ENCODE data around the gene PTK7.

The PTK7 gene

DNA sequence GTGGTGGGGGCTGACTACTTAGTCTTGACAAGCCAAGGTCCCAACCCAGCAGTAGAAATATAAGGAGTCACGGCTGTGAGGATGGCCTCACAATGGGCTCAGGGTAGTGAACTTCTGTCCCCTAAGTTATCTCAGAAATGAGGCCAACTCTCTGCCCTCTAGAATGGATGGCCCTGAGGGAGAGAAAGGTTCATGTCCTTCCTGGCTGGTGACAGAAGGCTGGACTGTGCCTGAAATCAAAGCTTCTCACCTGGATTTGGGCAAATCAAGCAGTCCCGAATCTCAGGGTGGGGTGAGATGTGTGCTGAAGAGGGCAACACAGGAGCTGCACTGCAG, 42.0 kb upstream of the PTK7 start:
- TF ChIP-seq CEBPB (IDR thresholded peaks at IDR 0.05), result no peak
- TF ChIP-seq, protein P1, sequence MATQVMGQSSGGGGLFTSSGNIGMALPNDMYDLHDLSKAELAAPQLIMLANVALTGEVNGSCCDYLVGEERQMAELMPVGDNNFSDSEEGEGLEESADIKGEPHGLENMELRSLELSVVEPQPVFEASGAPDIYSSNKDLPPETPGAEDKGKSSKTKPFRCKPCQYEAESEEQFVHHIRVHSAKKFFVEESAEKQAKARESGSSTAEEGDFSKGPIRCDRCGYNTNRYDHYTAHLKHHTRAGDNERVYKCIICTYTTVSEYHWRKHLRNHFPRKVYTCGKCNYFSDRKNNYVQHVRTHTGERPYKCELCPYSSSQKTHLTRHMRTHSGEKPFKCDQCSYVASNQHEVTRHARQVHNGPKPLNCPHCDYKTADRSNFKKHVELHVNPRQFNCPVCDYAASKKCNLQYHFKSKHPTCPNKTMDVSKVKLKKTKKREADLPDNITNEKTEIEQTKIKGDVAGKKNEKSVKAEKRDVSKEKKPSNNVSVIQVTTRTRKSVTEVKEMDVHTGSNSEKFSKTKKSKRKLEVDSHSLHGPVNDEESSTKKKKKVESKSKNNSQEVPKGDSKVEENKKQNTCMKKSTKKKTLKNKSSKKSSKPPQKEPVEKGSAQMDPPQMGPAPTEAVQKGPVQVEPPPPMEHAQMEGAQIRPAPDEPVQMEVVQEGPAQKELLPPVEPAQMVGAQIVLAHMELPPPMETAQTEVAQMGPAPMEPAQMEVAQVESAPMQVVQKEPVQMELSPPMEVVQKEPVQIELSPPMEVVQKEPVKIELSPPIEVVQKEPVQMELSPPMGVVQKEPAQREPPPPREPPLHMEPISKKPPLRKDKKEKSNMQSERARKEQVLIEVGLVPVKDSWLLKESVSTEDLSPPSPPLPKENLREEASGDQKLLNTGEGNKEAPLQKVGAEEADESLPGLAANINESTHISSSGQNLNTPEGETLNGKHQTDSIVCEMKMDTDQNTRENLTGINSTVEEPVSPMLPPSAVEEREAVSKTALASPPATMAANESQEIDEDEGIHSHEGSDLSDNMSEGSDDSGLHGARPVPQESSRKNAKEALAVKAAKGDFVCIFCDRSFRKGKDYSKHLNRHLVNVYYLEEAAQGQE (IDR thresholded peaks at IDR 0.05; ENCODE audit: low read depth), result no peak
- TF ChIP-seq NFIC (IDR thresholded peaks at IDR 0.05), result no peak
- no peak for TF ChIP-seq EGR1 (IDR thresholded peaks at IDR 0.05)
- TF ChIP-seq CREB1 (IDR thresholded peaks at IDR 0.05; ENCODE audit: low read depth), result no peak
- no peak for TF ChIP-seq YY1 (IDR thresholded peaks at IDR 0.05; ENCODE audit: low read depth)
- TF ChIP-seq TCF12 (IDR thresholded peaks at IDR 0.05; ENCODE audit: low read depth), result no peak
- TF ChIP-seq EP300 (IDR thresholded peaks at IDR 0.05; ENCODE audit: borderline replicate concordance), result no peak
- TF ChIP-seq ZBTB7A (IDR thresholded peaks at IDR 0.05; ENCODE audit: low read depth), result no peak
- TF ChIP-seq TEAD4 (IDR thresholded peaks at IDR 0.05), result no peak
- TF ChIP-seq FOXM1 (IDR thresholded peaks at IDR 0.05; ENCODE audit: borderline replicate concordance, low read depth), result no peak
- TF ChIP-seq, protein P2, sequence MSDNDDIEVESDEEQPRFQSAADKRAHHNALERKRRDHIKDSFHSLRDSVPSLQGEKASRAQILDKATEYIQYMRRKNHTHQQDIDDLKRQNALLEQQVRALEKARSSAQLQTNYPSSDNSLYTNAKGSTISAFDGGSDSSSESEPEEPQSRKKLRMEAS (IDR thresholded peaks at IDR 0.05), result no peak
- TF ChIP-seq RAD21 (IDR thresholded peaks at IDR 0.05; ENCODE audit: low read depth), result no peak
- TF ChIP-seq, protein P3, sequence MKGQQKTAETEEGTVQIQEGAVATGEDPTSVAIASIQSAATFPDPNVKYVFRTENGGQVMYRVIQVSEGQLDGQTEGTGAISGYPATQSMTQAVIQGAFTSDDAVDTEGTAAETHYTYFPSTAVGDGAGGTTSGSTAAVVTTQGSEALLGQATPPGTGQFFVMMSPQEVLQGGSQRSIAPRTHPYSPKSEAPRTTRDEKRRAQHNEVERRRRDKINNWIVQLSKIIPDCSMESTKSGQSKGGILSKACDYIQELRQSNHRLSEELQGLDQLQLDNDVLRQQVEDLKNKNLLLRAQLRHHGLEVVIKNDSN (IDR thresholded peaks at IDR 0.05), result no peak
- no peak for TF ChIP-seq TAF1 (IDR thresholded peaks at IDR 0.05; ENCODE audit: low read depth)

DNA sequence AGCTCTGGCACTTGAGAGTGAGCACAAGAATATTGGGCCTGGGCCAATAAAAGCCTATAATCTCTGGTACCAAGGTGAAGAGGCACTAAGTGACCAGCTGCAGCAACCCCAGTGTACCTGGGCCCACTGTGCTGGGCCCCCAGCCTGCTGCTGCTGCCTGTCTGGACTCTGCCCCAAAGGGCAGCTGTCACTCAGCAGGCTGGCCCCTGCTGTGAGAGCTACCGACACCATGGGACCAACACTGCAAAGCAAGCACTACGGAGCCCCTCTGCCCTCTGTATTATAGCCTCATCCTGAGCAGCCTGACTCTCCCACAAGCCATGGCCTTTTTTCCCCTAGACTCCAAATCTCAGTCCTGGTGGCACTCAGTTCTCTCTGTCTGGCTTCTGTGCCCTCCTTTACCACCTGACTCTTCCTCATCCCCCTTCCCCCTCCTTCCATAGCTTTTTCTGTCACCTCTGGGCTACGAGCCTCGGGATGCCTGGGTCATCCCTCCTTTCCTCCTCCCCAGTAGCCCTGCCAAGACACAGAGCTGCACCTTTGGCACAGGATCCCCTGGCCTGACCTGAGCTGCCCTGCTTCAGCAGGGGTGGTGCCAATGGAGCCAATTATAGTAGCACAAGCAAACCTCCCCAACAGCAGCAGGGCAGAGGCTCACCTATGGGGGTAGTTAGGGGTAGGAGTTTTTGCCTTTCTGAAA, 40.5 kb upstream of the PTK7 start:
- TF ChIP-seq YY1 (IDR thresholded peaks at IDR 0.05; ENCODE audit: low read depth), result no peak
- TF ChIP-seq, protein P2 (IDR thresholded peaks at IDR 0.05), result no peak
- TF ChIP-seq TEAD4 (IDR thresholded peaks at IDR 0.05), result no peak
- TF ChIP-seq RAD21 (IDR thresholded peaks at IDR 0.05; ENCODE audit: low read depth), result no peak
- TF ChIP-seq TAF1 (IDR thresholded peaks at IDR 0.05; ENCODE audit: low read depth), result no peak
- no peak for TF ChIP-seq EP300 (IDR thresholded peaks at IDR 0.05; ENCODE audit: borderline replicate concordance)
- no peak for TF ChIP-seq CREB1 (IDR thresholded peaks at IDR 0.05; ENCODE audit: low read depth)
- no peak for TF ChIP-seq CEBPB (IDR thresholded peaks at IDR 0.05)

DNA sequence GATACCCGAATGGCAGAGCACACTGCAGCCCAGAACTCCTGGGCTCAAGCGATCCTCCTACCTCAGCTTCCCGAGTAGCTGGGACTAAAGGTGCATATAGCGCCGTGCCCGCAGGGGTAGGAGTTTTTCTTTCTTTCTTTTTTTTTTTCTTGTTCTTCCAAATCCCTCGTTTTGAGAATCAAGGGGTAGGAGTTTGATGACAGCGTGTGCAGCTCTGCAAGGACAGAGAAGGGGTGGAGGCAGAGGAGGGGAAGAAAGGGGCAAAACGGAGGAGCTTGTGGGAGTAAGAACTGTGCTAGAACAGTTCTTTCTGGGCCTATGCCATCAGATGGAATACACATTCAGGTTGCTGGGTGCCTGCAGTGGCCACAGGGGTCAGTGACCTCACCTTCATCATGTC, 39.4 kb upstream of the PTK7 start:
- no peak for TF ChIP-seq RAD21 (IDR thresholded peaks at IDR 0.05; ENCODE audit: low read depth)
- TF ChIP-seq, protein P1 (IDR thresholded peaks at IDR 0.05; ENCODE audit: low read depth), result no peak
- TF ChIP-seq, protein P3 (IDR thresholded peaks at IDR 0.05), result no peak
- TF ChIP-seq YY1 (IDR thresholded peaks at IDR 0.05; ENCODE audit: low read depth), result no peak
- TF ChIP-seq EP300 (IDR thresholded peaks at IDR 0.05; ENCODE audit: borderline replicate concordance), result no peak
- TF ChIP-seq NFIC (IDR thresholded peaks at IDR 0.05), result no peak
- no peak for TF ChIP-seq FOXM1 (IDR thresholded peaks at IDR 0.05; ENCODE audit: borderline replicate concordance, low read depth)
- no peak for TF ChIP-seq TAF1 (IDR thresholded peaks at IDR 0.05; ENCODE audit: low read depth)
- TF ChIP-seq EGR1 (IDR thresholded peaks at IDR 0.05), result no peak
- no peak for TF ChIP-seq CREB1 (IDR thresholded peaks at IDR 0.05; ENCODE audit: low read depth)
- TF ChIP-seq, protein P2 (IDR thresholded peaks at IDR 0.05), result no peak
- no peak for TF ChIP-seq ZBTB7A (IDR thresholded peaks at IDR 0.05; ENCODE audit: low read depth)
- TF ChIP-seq TEAD4 (IDR thresholded peaks at IDR 0.05), result no peak

DNA sequence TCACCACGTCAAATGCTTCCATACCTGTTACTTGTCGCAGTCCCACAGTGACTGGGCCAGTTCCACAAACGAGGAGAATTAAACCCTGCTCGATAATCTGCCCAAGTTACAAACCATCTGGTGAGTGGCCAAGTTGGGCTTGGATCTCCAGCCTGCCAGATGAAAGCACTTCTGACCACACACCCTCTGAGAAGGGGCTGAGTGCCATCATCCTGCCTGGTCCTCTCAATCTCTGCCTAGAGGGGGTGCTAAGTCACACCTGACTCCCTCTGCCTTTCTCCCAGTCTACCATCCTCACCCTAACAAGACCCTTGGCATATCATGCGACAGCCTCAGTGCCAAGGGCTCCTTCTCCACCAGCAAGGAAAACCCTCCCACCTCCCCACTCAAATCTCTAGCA, 38.9 kb upstream of the PTK7 start:
- TF ChIP-seq, protein P3 (IDR thresholded peaks at IDR 0.05), result no peak
- TF ChIP-seq EP300 (IDR thresholded peaks at IDR 0.05; ENCODE audit: borderline replicate concordance) (no peak), TAF1 (IDR thresholded peaks at IDR 0.05; ENCODE audit: low read depth) (no peak), NFIC (IDR thresholded peaks at IDR 0.05) (no peak), EGR1 (IDR thresholded peaks at IDR 0.05) (no peak), FOXM1 (IDR thresholded peaks at IDR 0.05; ENCODE audit: borderline replicate concordance, low read depth) (no peak), CEBPB (IDR thresholded peaks at IDR 0.05) (no peak), CREB1 (IDR thresholded peaks at IDR 0.05; ENCODE audit: low read depth) (no peak), ZBTB7A (IDR thresholded peaks at IDR 0.05; ENCODE audit: low read depth) (no peak), TCF12 (IDR thresholded peaks at IDR 0.05; ENCODE audit: low read depth) (no peak), TEAD4 (IDR thresholded peaks at IDR 0.05) (no peak), YY1 (IDR thresholded peaks at IDR 0.05; ENCODE audit: low read depth) (no peak), RAD21 (IDR thresholded peaks at IDR 0.05; ENCODE audit: low read depth) (no peak)
- TF ChIP-seq, protein P1 (IDR thresholded peaks at IDR 0.05; ENCODE audit: low read depth), result no peak
- TF ChIP-seq, protein P2 (IDR thresholded peaks at IDR 0.05), result no peak

All from Ishikawa (cell line).